Measurements from ENCODE around the gene CLCN7. TPM values are rescaled to one million over a fixed set of nuclear protein-coding genes. Genes with fewer than 3 reads are reported as not detected.

Gene CLCN7
- total and polyA plus RNA-seq, 2 donors (not counting 3 experiments of a cell fraction or from before 2014, with no cell fraction given): 59.8 to 94.9 TPM

- H4K20me1 ChIP-seq (replicated peaks; ENCODE audit: control insufficient read depth, extremely low read depth, insufficient read depth, low read length): no peaks in the 10 kb centered on the region
- TF ChIP-seq FOS (IDR thresholded peaks at IDR 0.05; ENCODE audit: borderline replicate concordance, insufficient read depth, low read length): no peak
- TF ChIP-seq GATA2 (IDR thresholded peaks at IDR 0.05; ENCODE audit: insufficient read depth, insufficient read length, low read depth, low read length): no peak
- no peak for TF ChIP-seq EZH2 (IDR thresholded peaks at IDR 0.05; ENCODE audit: borderline replicate concordance, low read depth, low read length, severe bottlenecking)
- TF ChIP-seq MAX (IDR thresholded peaks at IDR 0.05; ENCODE audit: insufficient read depth, insufficient read length): no peak
- TF ChIP-seq POLR2A (IDR thresholded peaks at IDR 0.05; ENCODE audit: low read depth, low read length): no peak
- ChIA-PET CTCF (no interaction called here), POLR2A (no interaction called here)
- no peaks in the 10 kb centered on the region for H3K4me1 ChIP-seq (ENCODE audit: control insufficient read depth, extremely low read depth, insufficient read depth, low read length)
- dilution Hi-C loops (cut with MboI; ENCODE audit: extremely low pct_ligation_motif_present, low sequenced_read_pairs) (no loop called here), intact Hi-C loops (cut with micrococcal nuclease) (no loop called here)
- H3K27me3 ChIP-seq (ENCODE audit: control insufficient read depth in 2 of 2, insufficient read depth in 2 of 2, low read length in 2 of 2): no peaks in the 10 kb centered on the region
- no peak overlapping the region for H2AFZ ChIP-seq (ENCODE audit: low read depth, low read length)
- H3K4me3 ChIP-seq (replicated peaks in 1 of 3; ENCODE audit: insufficient read depth in 1 of 3, low read depth in 1 of 3, low read length in 3 of 3): no peak overlapping the region
- FAIRE-seq (no peak), DNase-seq (ENCODE audit: low read depth, low spot score) (no peak)
- no peaks in the 10 kb centered on the region for H3K9me1 ChIP-seq (replicated peaks; ENCODE audit: control insufficient read depth, extremely low read depth, insufficient read depth, low read length)
- H3K79me2 ChIP-seq (ENCODE audit: control insufficient read depth, insufficient read depth, low read length): no peaks in the 10 kb centered on the region
- H3K36me3 ChIP-seq (ENCODE audit: control insufficient read depth in 2 of 2, extremely low read depth in 1 of 2, insufficient read depth in 2 of 2, low read length in 2 of 2): peaks cover 0 to 17% of the 10 kb centered on the region in 2 experiments
- H3K9ac ChIP-seq (replicated peaks; ENCODE audit: extremely low read depth, insufficient read depth, low read length): no peak overlapping the region
- no peak overlapping the region for H3K27ac ChIP-seq (ENCODE audit: insufficient read depth, low read depth, low read length)
- H3K9me3 ChIP-seq (replicated peaks; ENCODE audit: control insufficient read depth, insufficient read depth, low read length): no peaks in the 10 kb centered on the region
- no peak overlapping the region for H3K4me2 ChIP-seq (ENCODE audit: insufficient read depth, low read length)
- BruUV-seq (replicated peaks): TSS peak; percentile 45
Measured at GRCh38 chr16:1445518-1446203, 29.2 kb downstream of the CLCN7 start.

GRCh38 chr16:1444730-1445517 lies 29.9 kb downstream of the CLCN7 start:
- Histone ChIP-seq H3K4me3 (replicated peaks in 1 of 3; ENCODE audit: insufficient read depth in 1 of 3, low read depth in 1 of 3, low read length in 3 of 3) (no peak overlapping the region), H3K36me3 (ENCODE audit: control insufficient read depth in 2 of 2, extremely low read depth in 1 of 2, insufficient read depth in 2 of 2, low read length in 2 of 2) (peaks cover 0 to 17% of the 10 kb centered on the region in 2 experiments), H3K4me1 (ENCODE audit: control insufficient read depth, extremely low read depth, insufficient read depth, low read length) (no peaks in the 10 kb centered on the region), H3K27me3 (ENCODE audit: control insufficient read depth in 2 of 2, insufficient read depth in 2 of 2, low read length in 2 of 2) (no peaks in the 10 kb centered on the region), H3K9ac (replicated peaks; ENCODE audit: extremely low read depth, insufficient read depth, low read length) (no peak overlapping the region), H3K27ac (ENCODE audit: insufficient read depth, low read depth, low read length) (no peak overlapping the region), H3K9me1 (replicated peaks; ENCODE audit: control insufficient read depth, extremely low read depth, insufficient read depth, low read length) (no peaks in the 10 kb centered on the region), H3K79me2 (ENCODE audit: control insufficient read depth, insufficient read depth, low read length) (no peaks in the 10 kb centered on the region), H4K20me1 (replicated peaks; ENCODE audit: control insufficient read depth, extremely low read depth, insufficient read depth, low read length) (no peaks in the 10 kb centered on the region), H3K4me2 (ENCODE audit: insufficient read depth, low read length) (no peak overlapping the region), H3K9me3 (replicated peaks; ENCODE audit: control insufficient read depth, insufficient read depth, low read length) (no peaks in the 10 kb centered on the region), H2AFZ (ENCODE audit: low read depth, low read length) (no peak overlapping the region)
- no TSS peak for BruUV-seq (replicated peaks)
- FAIRE-seq: no peak
- no peak for TF ChIP-seq POLR2A (IDR thresholded peaks at IDR 0.05; ENCODE audit: low read depth, low read length)
- POLR2A ChIA-PET: no interaction called here
- CTCF ChIA-PET: interaction anchor here (2.0 kb wide), 1 partner anchor 144 kb away, joined by 5 read pairs; no protein-coding TSS in a partner anchor
- intact Hi-C loops (cut with micrococcal nuclease) (no loop called here), dilution Hi-C loops (cut with MboI; ENCODE audit: extremely low pct_ligation_motif_present, low sequenced_read_pairs) (no loop called here)
- no peak for DNase-seq (ENCODE audit: low read depth, low spot score)
